Lung (tissue), 12 donors: ENCODE data around the gene CDC42BPB. TPM values are rescaled to one million over a fixed set of nuclear protein-coding genes. Genes with fewer than 3 reads are reported as not detected.

Experiments
- ATAC-seq: fragments of 200-7000 bp; cut with Tn5 transposase; one replicate; pipeline ENCODE4 v1.9.1; 2020; ENCODE audit warnings: moderate number of reproducible peaks; ENCODE audit not compliant: insufficient read depth, low FRiP score
- DNase-seq, 3 donors: peaks; one replicate each; pipeline ENCODE4 v3.0.0-alpha.2; 2013 to 2017
- H3K27ac ChIP-seq, 2 donors: one replicate each; pipeline ENCODE4 v1.5.1; 2013; ENCODE audit warnings: mild to moderate bottlenecking in 2 of 2, moderate library complexity in 2 of 2, control low read depth in 1 of 2, inconsistent platforms in 1 of 2, low read depth in 1 of 2, low read length in 1 of 2
- H3K27me3 ChIP-seq, 3 donors: one replicate each; pipeline ENCODE4 v1.5.1; 2013; ENCODE audit warnings: low read length in 2 of 3; ENCODE audit not compliant: control insufficient read depth in 3 of 3, insufficient read depth in 3 of 3
- H3K36me3 ChIP-seq, 4 donors: one replicate each; pipeline ENCODE4 v1.5.1; 2013; ENCODE audit warnings: low read length in 4 of 4, mild to moderate bottlenecking in 1 of 4, moderate library complexity in 1 of 4; ENCODE audit not compliant: control insufficient read depth in 4 of 4, insufficient read depth in 4 of 4
- H3K4me1 ChIP-seq, 5 donors: one replicate each; pipeline ENCODE4 v1.5.1; 2013; ENCODE audit warnings: low read length in 5 of 5, mild to moderate bottlenecking in 2 of 5, moderate library complexity in 1 of 5; ENCODE audit not compliant: control insufficient read depth in 5 of 5, insufficient read depth in 5 of 5
- H3K4me3 ChIP-seq: one replicate; pipeline ENCODE4 v1.5.1; 2013; ENCODE audit warnings: mild to moderate bottlenecking, control low read depth, moderate library complexity
- H3K9ac ChIP-seq, 2 donors: one replicate each; pipeline ENCODE4 v1.5.1; 2013; ENCODE audit warnings: low read length in 2 of 2, control low read depth in 1 of 2; ENCODE audit not compliant: insufficient read depth in 1 of 2
- H3K9me3 ChIP-seq, 4 donors: one replicate each; pipeline ENCODE4 v1.5.1; 2013; ENCODE audit warnings: low read length in 3 of 4, mild to moderate bottlenecking in 1 of 4, moderate library complexity in 1 of 4; ENCODE audit not compliant: control insufficient read depth in 4 of 4, insufficient read depth in 3 of 4
- WGBS, 2 donors: extraction: QIAGEN DNeasy Blood & Tissue Kit; methylation state at CpG; one replicate each; pipeline ENCODE4 v1.1.7; 2013; 5-methylcytosine and 5-hydroxymethylcytosine counted together
- polyA plus RNA-seq, 2 donors: library from polyadenylated mRNA; stranded (reverse); fragments of 200-250 nt; gene quantifications; one replicate each; pipeline ENCODE4 v1.2.1, GENCODE V29; 2013
- total RNA-seq, 2 donors: library from RNA; depleted of rRNA in 1 of 2; stranded (reverse); fragments of >200 nt in 1 of 2; gene quantifications; one replicate each; pipeline ENCODE4 v1.2.1, GENCODE V29; 2014 to 2021
- TF ChIP-seq, protein P1 (sequence below): IDR thresholded peaks from 2 replicates; pipeline ENCODE4 v1.5.1; 2012; ENCODE audit warnings: mild to moderate bottlenecking; ENCODE audit errors: control extremely low read depth, extremely low read depth
- donor health status: control.
- donor health status: control.
- donor health status: Bipolar disorder and iron deficiency.
- donor health status: healthy.
- donor health status: DM: yes; HTN: yes; CAD: no.

The CDC42BPB gene
- total and polyA plus RNA-seq, 4 donors: 39.3 to 97.9 (median 66.6) TPM

DNA sequence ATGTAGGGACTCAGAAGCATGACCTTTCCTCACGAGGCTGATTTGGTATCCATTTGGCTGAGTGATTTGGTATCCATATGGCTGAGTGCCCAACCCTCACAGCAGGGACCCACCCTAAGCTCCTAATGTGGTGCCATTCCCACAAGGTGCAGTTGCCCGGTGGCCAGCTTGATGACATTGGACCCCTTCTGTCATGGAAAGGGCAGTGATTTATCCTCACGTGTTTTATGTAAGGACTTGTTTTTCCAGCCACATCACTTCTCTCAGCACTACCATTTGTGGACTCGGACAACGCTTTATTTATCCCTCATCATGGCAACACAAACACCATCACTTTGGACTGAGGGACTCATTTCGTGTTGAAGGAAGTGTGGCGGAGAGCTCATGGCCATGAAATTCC is 8.5 kb upstream of the CDC42BPB start:
- H3K27ac ChIP-seq: peak overlapping the region in 1 of 2 donors; percentile 58
- H3K9ac ChIP-seq: no peak overlapping the region
- ATAC-seq: no peak
- no peaks in the 10 kb centered on the region for H3K9me3 ChIP-seq
- H3K27me3 ChIP-seq: no peaks in the 10 kb centered on the region
- no peaks in the 10 kb centered on the region for H3K36me3 ChIP-seq
- no peak for DNase-seq
- TF ChIP-seq, protein P1, sequence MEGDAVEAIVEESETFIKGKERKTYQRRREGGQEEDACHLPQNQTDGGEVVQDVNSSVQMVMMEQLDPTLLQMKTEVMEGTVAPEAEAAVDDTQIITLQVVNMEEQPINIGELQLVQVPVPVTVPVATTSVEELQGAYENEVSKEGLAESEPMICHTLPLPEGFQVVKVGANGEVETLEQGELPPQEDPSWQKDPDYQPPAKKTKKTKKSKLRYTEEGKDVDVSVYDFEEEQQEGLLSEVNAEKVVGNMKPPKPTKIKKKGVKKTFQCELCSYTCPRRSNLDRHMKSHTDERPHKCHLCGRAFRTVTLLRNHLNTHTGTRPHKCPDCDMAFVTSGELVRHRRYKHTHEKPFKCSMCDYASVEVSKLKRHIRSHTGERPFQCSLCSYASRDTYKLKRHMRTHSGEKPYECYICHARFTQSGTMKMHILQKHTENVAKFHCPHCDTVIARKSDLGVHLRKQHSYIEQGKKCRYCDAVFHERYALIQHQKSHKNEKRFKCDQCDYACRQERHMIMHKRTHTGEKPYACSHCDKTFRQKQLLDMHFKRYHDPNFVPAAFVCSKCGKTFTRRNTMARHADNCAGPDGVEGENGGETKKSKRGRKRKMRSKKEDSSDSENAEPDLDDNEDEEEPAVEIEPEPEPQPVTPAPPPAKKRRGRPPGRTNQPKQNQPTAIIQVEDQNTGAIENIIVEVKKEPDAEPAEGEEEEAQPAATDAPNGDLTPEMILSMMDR: no peak
- H3K4me1 ChIP-seq: peaks cover 0 to 5% (median 0%) of the 10 kb centered on the region in 5 donors
- WGBS, 2 donors: 76 to 78% methylated on average over 7 of the region's 7 CpGs
- H3K4me3 ChIP-seq: no peak overlapping the region

DNA sequence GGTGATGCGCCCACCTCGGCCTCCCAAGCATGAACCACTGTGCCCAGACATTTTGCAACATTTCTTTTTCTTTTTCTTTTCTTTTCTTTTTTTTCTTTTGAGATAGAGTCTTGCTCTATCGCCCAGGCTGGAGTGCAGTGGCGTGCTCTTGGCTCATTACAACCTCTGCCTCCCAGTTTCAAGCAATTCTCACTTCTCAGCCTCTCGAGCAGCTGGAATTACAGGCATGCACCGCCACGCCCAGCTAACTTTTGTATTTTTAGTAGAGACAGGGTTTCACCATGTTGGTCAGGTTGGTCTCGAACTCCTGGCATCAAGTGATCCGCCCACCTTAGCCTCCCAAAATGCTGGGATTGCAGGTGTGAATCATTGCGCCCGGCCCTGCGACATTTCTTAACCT is 7.6 kb upstream of the CDC42BPB start:
- Histone ChIP-seq H3K4me3 (no peak overlapping the region), H3K9me3 (no peaks in the 10 kb centered on the region), H3K4me1 (peaks cover 0 to 5% (median 0%) of the 10 kb centered on the region in 5 donors), H3K27ac (peak overlapping the region in 1 of 2 donors; percentile 58), H3K9ac (no peak overlapping the region), H3K36me3 (no peaks in the 10 kb centered on the region), H3K27me3 (no peaks in the 10 kb centered on the region)
- TF ChIP-seq, protein P1: no peak
- no peak for DNase-seq
- WGBS, 2 donors: 82 to 87% methylated on average over 12 of the region's 12 CpGs
- ATAC-seq: no peak

DNA sequence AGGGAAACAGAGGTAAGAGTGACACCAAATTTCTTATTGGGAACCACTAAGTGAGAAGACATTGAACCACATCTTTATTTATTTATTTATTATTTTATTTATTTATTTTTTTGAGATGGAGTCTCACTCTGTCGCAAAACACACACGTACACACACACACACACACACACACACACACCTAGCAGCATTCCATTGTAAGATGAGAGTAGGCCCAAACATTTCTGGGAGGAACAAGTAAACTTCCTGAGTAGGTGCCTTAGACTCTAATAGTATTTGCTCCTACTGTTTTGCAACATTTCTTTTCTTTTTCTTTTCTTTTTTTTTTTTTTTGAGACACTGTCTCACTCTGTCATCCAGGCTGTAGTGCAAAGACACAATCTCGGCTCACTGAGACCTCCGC is 7.1 kb upstream of the CDC42BPB start:
- WGBS, 2 donors: 67 to 87% methylated on average over 4 of the region's 4 CpGs
- Histone ChIP-seq H3K9ac (no peak overlapping the region), H3K27ac (peak overlapping the region in 1 of 2 donors; percentile 28), H3K9me3 (no peaks in the 10 kb centered on the region), H3K4me1 (peaks cover 0 to 5% (median 2%) of the 10 kb centered on the region in 5 donors), H3K27me3 (no peaks in the 10 kb centered on the region), H3K36me3 (no peaks in the 10 kb centered on the region), H3K4me3 (no peak overlapping the region)
- TF ChIP-seq, protein P1: no peak
- ATAC-seq: no peak
- no peak for DNase-seq

DNA sequence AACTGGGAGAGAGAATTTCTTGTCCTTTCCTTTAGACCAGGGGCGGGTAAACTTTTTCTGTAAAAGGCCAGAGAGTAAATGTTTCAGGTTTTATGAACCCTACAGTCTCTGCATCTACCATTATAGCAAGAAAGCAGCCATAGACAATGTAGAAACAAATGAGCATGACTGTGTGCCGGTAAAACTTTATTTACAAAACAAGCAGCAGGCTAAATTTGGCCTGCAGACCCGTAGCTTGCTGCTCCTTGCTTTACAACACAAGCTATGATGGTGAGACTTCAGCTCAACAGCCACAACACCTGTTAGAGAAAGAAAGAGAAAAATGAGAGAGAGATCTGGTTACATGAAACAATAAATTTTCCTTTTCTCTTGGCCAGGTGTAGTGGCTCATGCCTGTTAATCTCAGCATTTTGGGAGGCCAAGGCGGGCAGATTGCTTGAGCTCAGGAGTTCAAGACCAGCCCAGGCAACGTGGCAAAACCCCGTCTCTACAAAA is 4.2 kb upstream of the CDC42BPB start:
- Histone ChIP-seq H3K27ac (no peak overlapping the region), H3K4me1 (peaks cover 0 to 17% (median 7%) of the 10 kb centered on the region in 5 donors), H3K4me3 (no peak overlapping the region), H3K9ac (no peak overlapping the region), H3K27me3 (no peaks in the 10 kb centered on the region), H3K9me3 (peaks cover 0 to 1% (median 0%) of the 10 kb centered on the region in 4 donors), H3K36me3 (no peaks in the 10 kb centered on the region)
- TF ChIP-seq, protein P1: no peak
- WGBS, 2 donors: 83 to 84% methylated on average over 6 of the region's 6 CpGs
- ATAC-seq: no peak
- DNase-seq: no peak
